KBM-7 (cell line): Measurements from ENCODE around the gene DMXL2.
A peak's percentile ranks its signal among the peaks of the same experiment; 100 is the strongest.
"Not testable (repeated sequence)": the region's sequence is repeated elsewhere in the genome, so short reads cannot be mapped to it uniquely, and the experiment has no call there.

Experiments
- DNase-seq: peaks from one replicate; pipeline ENCODE4 v3.0.0-alpha.2; 2015
- in situ Hi-C: fragments of 300-500 bp; cut with MboI; formaldehyde crosslinking; loops from 2 replicates; pipeline ENCODE4 v1.14.3; 2020; ENCODE audit warnings: low sequenced_read_pairs, low pct_unique_long_range_greater_than_20kb, mixed read lengths

The DMXL2 gene

GRCh38 chr15:51585986-51586385 is 36.6 kb downstream of the DMXL2 start:
- no peak for DNase-seq
- in situ Hi-C loops = no loop called here

GRCh38 chr15:51580982-51581381 is 41.6 kb downstream of the DMXL2 start:
- in situ Hi-C loops = no loop called here
- DNase-seq = no peak

GRCh38 chr15:51580385-51580784 is 42.2 kb downstream of the DMXL2 start:
- peak; percentile 68 for DNase-seq
- in situ Hi-C loops = no loop called here

GRCh38 chr15:51579012-51579411 is 43.6 kb downstream of the DMXL2 start:
- DNase-seq = no peak
- in situ Hi-C loops = no loop called here

- in situ Hi-C loops = no loop called here
- DNase-seq = no peak
These were observed 44.8 kb downstream of the DMXL2 start for GRCh38 chr15:51577636-51578304.

GRCh38 chr15:51576911-51577500 is 45.6 kb downstream of the DMXL2 start:
- in situ Hi-C loops = no loop called here

GRCh38 chr15:51576286-51576850 is 46.2 kb downstream of the DMXL2 start:
- DNase-seq = no peak
- in situ Hi-C loops = no loop called here

More at GRCh38 chr15:51576911-51577500, 45.6 kb downstream of the DMXL2 start:
- peak; percentile 49 for DNase-seq

- in situ Hi-C loops = no loop called here
- DNase-seq = no peak
These were observed 46.8 kb downstream of the DMXL2 start for GRCh38 chr15:51575775-51576174.

GRCh38 chr15:51573352-51573751 is 49.2 kb downstream of the DMXL2 start:
- DNase-seq, in situ Hi-C loops: not testable (repeated sequence)

- DNase-seq, in situ Hi-C loops: not testable (repeated sequence)
These were observed 53.4 kb downstream of the DMXL2 start for GRCh38 chr15:51568939-51569784.

- in situ Hi-C loops = no loop called here
- no peak for DNase-seq
These were observed 61.3 kb downstream of the DMXL2 start for GRCh38 chr15:51561271-51561670.

- in situ Hi-C loops = no loop called here
- DNase-seq = no peak
These were observed 63.7 kb downstream of the DMXL2 start for GRCh38 chr15:51558876-51559275.

- in situ Hi-C loops = no loop called here
- DNase-seq = peak; percentile 58
These were observed 64.2 kb downstream of the DMXL2 start for GRCh38 chr15:51558411-51558810.

GRCh38 chr15:51550841-51551240 is 71.7 kb downstream of the DMXL2 start:
- no peak for DNase-seq

GRCh38 chr15:51547656-51548055 is 74.9 kb downstream of the DMXL2 start:
- no peak for DNase-seq
- in situ Hi-C loops = no loop called here

More at GRCh38 chr15:51550841-51551240, 71.7 kb downstream of the DMXL2 start:
- in situ Hi-C loops = no loop called here

GRCh38 chr15:51536965-51537574 is 85.5 kb downstream of the DMXL2 start:
- in situ Hi-C loops = no loop called here
- DNase-seq = peak; percentile 28

- in situ Hi-C loops = no loop called here
- no peak for DNase-seq
These were observed 88.7 kb downstream of the DMXL2 start for GRCh38 chr15:51533672-51534398.

- no peak for DNase-seq
- in situ Hi-C loops = no loop called here
These were observed 95.6 kb downstream of the DMXL2 start for GRCh38 chr15:51526955-51527354.

GRCh38 chr15:51524376-51524775 is 98.2 kb downstream of the DMXL2 start:
- in situ Hi-C loops = no loop called here
- DNase-seq = no peak
